HG03196 (cell line): ENCODE data around the gene ADI1.
"Not testable (repeated sequence)": the region's sequence is repeated elsewhere in the genome, so short reads cannot be mapped to it uniquely, and the experiment has no call there.

Experiments
- ATAC-seq: cut with Tn5 transposase; IDR thresholded peaks from one replicate; pipeline ENCODE4 v1.9.1; 2021; ENCODE audit not compliant: unreplicated experiment

The ADI1 gene

DNA sequence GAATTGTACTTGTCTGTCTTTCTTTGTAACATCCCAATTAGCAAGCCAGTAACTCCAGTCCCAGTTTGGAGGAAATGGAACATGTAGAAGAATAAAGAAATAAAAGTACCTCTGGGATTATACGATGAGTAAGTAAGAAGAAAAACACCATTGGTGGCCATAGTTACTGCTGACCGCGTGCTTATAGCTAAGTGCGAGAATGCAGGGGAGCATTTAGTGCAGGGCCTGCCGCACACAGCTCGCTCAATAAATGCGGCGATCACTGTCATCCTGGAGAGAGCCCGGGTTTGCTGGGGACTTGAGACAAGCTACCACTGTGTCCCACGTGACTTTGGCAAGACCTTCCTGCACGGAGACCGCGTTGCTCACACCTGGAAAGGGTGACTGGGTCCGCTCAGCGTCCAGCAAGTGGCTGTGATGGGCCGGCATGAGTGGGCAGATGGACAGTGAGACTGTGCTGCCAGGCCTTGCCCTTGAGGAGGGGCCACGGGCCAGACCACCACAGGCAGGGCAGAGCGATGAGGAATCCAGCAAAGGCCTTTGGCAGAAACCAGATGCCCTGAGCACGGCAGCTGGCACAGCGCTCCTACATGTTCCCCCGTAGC, 54.8 kb downstream of the ADI1 start:
- no peak for ATAC-seq

DNA sequence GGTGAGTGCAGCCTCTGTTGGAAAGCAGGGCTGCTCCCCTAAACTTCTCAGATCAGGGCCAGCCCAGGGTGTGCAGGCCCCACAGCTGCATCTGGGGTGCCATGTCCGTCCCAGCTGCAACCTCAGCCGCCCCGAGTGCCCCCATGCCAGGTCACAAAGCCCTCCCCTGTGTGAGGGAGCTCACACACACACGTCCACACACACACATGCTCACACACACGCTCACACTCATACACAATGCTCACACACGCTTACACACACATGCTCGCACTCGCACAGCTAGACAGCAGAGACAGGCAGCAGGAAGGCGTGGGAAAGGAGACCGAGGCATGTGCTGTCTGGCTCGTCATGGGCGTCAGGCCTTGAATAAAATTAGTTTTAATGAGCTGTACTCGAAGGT, 55.4 kb downstream of the ADI1 start:
- no peak for ATAC-seq

DNA sequence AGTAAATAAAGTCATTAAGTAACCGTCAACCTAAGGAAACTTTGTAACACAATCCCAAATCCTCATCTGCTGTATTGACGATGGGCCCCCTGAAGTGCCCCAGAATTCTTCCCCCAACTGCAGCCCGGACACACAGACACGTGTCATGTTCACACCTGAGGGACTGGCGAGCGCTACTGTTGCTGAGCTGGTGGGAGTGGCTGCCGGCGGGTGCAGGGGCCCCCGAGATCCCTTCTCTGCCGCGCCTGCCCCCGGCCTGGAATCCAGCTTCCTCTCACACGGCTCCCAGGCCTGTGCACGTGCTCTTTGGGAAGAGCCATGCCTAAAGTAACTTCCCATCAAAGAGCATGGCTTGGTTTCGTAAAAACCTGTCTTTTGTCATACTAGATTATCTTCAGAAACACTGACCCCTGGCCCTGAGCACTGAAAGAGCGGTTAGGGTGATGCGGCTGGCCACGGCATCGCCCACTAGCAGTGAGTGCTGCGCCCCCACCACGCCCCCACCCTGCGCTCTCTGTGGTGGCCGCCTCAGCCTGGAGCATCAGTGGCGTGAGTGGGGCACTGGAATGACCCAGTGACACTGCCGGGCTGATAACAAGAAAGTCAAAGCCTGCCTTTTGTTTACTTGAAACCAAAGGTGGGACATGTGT, 56.0 kb downstream of the ADI1 start:
- no peak for ATAC-seq

DNA sequence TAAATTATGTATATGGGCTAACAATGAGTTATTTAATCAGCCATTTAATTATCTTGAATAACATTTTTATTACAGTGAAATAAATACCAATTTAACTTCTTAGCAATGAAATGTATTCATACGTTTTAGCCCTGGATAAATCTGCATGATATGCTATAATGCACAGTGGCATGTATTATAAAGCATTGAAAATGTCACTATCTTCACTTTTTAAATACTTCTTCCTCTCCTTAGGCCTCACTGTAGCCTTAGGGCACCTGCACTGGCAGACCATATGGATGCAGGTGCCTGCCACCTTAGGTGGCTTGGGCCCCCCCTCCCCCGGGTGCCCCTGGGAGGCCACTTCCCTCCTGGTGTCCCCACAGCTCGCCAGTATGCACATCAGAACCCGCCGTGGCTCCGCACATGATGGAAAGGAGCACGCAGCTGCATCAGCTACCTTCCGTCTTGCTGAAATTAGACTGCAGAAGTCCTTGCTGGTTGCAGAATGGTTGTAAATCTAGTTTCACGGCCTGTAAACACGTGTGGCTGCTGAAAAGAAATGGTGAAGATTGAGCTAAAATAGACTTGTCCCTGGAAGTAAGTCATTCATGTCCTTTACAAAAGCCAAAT, 56.7 kb downstream of the ADI1 start:
- ATAC-seq = no peak

DNA sequence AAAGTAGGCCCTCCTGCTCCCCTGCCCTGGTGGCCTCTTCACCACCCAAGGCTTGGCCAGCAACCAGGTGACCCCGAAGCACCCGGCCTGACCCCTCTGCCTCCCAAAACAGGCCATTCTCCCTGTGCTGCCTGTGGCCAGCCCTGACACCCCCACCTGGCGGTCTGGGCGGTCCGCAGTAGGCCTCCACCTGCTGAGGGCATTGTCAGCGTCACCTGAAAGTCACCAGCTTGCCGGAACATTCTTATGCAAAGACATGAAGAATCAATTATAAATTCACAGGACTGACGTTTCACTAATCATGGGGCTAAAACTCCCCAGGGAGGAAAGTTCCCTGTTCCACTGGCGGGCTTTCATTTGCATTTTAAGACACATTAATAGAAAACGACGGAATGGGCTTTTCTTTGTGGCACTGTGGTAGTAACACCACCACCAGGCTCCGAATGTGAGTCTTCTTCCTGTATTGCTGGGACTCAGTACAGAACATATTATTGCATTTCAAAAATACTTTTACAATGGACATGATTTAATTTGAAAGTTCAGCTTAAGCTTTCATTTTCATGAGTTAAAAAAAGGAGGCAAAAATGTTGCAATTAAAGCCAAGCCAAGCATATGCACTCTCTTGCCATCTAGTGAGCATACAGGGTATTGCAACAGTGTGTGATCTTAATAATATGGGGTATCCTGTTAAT, 57.4 kb downstream of the ADI1 start:
- peak; percentile 75 for ATAC-seq

DNA sequence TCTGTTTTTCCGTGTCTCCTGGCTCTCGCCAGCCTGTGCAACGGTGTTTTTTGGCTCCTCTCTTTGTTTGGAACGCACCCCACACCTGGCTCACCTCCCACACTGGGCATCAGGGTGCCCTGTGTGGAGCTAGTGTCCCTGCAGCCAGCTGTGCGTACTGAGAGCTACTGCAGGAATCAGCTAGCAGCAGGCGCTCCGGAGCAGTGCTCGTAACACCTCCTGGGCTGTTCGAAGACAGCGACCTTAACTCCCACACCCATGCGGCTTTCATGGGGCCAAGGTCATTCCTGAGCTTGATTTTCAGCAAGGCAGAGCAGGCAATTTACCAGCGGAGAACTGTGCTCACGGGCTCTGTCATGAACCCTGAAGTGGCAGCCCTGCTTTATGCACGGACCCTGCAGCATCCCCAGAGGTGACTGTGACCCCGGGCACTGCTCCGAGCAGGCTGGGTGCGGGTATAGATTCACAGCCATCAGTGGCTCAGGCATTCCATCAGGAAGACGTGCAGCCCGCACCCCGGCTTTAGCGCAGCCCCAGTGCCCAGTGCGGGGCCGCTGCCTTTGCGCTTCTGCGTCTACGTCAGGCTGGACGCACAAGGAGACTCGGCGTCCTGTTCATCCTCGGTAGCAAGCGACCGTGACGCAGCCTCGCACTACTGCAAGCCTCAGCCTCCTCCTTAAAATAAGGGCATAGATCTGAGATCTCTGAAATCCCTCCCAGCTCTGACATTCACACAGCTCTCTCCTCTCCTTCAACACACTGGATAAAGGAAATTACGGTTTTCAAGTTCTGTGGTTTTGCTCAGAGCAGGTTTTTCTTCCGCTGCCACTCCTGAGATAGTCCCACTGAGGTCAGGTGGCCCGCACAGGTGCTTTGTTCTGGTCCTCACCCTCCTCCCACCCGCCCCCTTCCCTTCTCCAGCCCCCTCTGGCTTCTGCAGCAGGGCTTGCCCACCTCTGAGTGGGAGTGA, 58.2 kb downstream of the ADI1 start:
- no peak for ATAC-seq

DNA sequence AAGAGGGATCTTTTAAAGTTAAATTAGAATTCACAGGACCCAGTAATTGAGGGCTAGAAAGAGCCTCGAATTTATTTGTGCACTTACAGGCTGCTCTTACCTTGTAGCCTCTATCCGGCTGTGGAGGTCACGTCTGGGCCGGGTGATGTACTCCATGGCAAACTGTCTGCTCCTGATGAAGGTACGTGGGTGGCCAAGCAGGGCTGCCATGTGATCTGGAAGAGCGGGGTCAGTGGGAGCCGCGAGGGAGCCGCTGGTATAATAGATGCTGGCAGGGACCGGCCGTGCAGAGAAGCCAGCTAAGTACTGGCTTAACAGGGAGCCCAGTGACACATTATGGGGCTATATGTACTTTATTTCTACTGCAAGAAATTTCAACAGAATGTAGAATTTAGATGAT, 59.2 kb downstream of the ADI1 start:
- no peak for ATAC-seq

DNA sequence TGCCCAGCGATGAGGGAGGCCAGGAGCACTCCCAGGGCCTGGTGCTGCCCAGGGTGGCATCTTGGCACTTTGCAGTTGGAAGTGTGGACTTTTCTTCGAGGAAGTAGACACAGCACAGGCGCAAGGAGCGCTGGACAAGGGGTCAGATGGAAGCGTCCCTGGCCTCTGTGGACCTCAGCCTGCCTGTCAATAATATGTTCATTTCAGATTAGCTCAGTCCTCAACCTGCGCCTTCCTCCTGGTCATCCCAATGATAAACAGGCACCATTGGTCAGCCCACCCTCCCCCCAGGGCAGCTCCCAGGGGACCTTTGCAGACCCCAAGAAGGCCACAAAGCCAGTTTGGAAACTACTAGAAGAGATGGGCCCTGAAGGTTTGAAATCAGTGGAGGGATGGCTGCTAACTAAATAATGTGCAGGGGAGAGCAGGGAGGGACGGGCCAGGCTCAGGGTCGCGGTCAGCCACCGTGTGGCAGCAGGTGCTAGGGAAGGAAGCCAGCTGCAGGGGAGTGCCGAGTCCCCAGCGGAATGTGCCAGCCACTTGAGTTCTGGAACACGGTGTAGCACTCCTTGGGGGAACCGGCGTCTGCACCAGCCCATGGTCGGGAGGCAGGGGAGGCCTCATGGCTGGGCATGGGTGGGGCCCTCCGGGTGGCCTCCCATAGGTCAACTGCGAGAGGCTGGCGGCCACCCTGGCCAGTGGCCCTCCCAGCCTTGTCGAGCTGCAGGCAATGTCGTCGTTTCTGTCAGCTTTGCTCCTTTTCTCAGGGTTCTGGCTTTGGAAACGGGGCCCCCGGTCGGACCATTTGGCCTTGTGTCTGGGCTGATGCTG, 59.9 kb downstream of the ADI1 start:
- no peak for ATAC-seq

DNA sequence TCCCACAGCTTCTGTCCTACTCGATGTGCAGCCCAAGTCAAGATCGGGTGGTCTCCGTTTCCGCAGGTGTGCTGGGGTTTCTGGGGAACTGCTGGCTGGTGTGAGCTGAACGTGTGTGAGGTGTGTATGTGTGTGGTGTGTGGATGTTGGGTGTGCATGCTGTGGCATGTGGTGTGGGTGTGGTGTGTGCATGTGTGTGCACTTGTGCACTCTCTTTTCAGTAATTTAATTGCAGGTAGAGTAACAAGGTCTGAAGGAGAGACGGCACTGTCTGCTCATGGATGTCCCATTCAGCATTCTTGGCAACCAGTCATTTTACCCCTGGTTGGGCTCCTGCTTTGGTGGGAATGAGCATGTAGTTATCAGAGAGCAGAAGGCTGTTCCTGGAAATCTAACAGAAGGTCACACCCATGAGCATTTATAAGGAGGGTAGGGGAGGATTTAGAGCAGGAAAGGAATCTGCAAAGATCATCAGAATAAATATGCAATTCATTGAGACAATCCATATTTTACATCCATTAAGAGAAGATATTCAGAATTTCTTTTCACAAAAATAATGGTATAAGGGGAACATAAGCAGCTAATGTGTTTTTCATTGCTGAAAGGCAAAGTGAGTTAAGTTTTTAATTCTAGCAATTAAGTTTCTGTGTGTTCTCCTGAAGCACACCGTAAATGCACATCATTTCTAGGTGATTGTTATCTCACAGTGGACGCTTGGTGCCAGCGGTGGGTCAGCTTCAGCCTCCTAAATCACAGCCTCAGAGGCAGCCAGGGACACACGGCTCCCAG, 60.7 kb downstream of the ADI1 start:
- ATAC-seq = no peak

DNA sequence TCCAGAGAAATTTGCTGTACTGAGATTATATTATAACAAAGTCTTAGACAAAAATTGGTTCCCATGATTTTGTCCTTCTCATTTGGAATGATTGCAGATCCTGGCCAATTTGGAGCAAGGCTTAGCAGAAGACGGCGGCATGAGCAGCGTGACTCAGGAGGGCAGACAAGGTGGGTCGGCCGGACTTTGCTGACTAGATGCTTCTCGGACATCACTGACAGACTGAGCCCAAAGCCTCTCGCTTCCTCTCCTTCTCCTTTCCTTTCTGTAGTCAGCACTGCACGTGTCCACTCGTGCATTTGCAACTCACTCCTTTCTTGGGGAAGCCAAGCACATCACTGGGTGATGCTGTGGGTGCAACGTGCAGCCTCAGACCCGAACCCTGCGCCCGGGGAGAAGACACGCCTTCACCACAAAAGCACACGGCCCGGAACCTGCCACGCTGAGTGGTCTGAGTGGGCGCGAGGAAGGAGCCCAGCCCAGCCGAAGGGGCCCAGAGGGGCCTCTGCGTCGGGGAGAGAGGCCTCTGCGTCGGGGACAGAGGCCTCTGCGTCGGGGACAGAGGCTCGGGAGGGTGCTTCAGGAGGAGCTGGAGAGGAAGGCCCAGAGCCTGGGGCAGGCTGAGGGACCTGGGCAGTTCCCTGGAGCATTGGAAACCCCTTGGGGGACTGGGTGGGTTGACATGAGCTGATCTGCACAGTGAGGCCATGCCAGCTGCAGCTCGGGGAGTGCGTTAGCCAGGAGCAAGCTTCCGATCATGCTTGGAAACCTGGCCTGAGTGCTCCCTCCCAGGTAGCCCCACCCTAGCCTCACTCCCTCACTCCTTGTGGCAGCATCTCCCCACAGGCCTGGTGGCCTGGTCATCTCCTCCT, 61.6 kb downstream of the ADI1 start:
- no peak for ATAC-seq

DNA sequence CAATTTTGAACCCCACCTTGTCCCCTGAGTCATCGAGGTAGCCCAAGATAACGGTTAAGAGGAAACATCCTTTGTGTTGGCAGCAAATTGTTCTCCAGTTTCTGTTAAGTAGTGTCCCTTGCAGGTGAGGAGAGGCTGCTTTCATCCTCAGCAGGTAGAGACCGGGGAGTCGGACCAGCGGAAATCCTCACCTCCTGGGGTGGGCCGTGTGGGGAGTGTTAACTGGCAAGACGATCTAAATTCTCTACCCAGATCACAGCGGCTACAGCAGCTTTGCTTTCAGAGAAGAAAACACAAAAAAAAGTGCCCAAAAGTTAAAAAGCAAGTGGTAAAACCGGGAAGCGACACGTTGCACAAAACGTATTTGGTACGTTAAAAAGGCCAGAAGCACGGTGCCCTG, 63.2 kb downstream of the ADI1 start:
- no peak for ATAC-seq

DNA sequence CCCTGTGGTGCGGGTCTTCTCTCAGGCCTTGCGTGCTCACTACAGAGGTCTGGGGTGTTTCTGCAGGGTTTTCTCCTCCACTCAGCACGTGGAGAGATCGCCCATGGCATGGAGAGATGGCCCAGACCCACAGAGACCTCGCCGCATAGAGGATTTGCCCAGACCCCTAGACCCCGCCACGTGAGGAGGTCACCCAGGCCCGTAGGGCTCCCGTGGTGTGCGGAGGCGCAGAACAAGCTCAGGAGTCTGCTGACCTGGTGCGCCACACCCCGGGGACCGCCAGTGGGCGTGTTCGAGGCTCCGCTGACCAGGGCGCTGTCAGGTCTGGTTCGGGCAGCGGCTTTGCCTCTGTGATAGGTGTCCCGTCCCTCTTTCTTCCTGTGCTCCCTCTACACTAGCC, 64.5 kb downstream of the ADI1 start:
- no peak for ATAC-seq

DNA sequence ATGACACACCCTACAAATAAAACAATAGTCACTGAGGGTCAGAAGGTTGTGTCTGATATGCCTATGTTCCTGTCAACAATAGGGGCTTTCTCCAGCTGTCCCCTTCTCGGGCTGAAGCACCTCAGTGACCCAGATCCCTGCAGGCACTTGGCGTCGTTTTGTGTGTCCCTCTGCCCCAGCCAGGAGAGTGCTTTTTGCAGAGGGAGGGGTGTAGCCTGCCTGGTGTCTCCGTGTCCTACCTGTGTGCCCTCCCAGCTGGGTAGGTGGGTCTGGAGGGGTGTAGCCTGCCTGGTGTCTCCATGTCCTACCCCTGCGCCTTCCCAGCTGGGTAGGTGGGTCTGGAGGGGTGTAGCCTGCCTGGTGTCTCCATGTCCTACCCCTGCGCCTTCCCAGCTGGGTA, 65.3 kb downstream of the ADI1 start:
- ATAC-seq = not testable (repeated sequence)

DNA sequence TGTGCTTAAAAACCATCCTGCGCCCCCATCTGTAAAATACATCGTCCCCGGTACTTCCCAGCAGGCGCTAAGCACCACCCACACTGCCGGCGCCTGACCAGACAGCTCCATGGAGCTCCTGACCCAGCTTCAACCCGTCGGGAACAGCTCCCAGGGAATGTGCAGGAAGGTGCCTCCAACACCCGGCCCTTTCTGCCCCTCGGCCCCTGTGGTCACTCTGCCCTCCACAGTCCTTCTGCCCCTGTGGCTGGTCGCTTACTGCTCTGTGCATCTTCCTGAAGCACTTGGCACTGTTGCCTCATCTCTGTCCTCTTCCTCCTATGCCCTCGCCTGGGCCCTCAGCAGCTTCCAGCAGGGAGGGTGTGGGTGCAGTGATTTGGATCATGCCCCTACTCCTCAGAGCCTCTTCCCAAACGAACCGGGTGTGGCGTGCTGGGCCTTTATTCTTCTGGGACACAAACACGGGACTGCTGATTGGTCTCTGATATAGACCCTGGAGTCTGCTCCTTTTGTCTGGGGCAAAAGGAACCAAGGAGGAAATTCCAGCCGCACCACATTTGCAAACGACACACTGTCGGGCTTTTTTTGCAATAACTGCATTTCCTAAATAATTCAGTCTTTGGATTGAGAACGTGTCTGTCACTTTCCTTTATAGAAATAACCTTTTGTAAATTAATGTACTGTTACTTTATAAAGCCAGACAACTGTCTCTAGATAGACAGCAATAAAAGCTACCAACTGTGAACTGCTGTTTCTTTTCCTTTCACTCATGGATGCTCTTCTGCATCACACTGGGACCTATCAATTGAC, 65.9 kb downstream of the ADI1 start:
- ATAC-seq = no peak

DNA sequence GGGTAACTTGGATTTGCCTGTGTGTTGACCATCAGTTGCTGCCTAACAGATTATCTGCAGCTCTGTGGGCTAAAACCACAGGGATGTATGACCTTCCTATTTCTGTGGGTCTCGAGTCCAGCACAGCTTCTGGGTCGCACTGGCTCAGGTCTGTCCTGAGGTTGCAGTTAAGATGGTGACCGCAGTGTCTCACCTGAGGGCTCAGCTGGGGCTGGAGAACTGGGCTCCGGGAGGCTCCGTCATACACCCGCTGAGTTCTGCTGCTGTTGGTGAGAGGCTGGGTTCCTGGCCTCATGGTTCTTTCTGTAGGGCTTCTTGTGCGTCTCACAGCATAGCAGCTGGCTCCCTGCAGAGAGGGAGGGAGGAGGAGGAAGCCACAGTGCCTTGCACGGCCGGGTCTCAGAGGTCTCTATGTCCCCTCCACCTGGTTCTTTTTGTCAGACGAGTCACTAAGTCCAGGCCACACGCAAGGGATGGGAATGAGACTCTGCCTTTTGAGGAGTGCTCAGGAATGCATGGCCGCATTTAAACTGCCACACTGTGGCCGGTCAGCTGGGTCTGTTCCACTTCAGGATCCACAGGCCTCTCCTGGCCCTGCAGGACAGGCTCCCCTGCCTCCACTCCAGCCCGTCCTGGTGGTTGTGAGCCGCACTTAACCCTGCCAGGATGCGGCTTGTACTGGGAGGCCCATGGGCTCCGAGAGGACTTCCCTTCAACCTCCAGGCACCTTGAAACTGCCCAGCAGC, 67.2 kb downstream of the ADI1 start:
- ATAC-seq = no peak

DNA sequence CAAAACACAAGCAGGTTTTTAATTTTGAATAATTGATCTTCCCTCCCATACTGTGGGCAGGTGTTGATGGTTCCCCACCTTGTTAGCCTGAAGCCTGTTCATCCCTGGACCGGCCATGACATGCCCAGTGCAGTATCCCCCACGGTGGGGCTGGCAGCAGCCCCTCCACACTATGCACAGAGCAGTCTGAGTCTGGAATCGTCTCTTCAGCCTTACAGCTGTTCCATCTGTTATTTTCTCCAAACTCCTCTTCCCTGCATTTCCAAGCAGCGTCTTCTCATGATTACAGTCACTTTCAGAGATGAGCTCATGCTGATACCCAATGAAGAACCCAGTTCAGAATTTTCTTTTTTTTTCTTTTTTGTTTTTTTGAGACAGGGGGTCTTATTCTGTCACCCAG, 68.2 kb downstream of the ADI1 start:
- no peak for ATAC-seq
